HTERT RPE-1 (cell line): Measurements from ENCODE around the gene RNF169.

Source experiments
- in situ Hi-C: fragments of 300-500 bp; cut with MboI; formaldehyde crosslinking; loops from 4 replicates; pipeline ENCODE4 v1.14.3; 2020; ENCODE audit warnings: low sequenced_read_pairs

RNF169 gene

GRCh38 chr11:74748211-74749126, at the start of gene RNF169:
RNF169 (plus strand) TSS chr11:74748849; CDS start chr11:74748881, 32 bp downstream.
- in situ Hi-C loops, result no loop called here

- in situ Hi-C loops, result no loop called here
These were observed 48.8 kb upstream of the RNF169 start for GRCh38 chr11:74699615-74700396.

GRCh38 chr11:74701351-74701750, 47.3 kb upstream of the RNF169 start:
- in situ Hi-C loops, result no loop called here

- in situ Hi-C loops, result no loop called here
These were observed 46.2 kb upstream of the RNF169 start for GRCh38 chr11:74702383-74703007.

- in situ Hi-C loops, result no loop called here
These were observed 45.4 kb upstream of the RNF169 start for GRCh38 chr11:74703211-74703610.

GRCh38 chr11:74707182-74707581, 41.5 kb upstream of the RNF169 start:
- in situ Hi-C loops, result no loop called here

DNA sequence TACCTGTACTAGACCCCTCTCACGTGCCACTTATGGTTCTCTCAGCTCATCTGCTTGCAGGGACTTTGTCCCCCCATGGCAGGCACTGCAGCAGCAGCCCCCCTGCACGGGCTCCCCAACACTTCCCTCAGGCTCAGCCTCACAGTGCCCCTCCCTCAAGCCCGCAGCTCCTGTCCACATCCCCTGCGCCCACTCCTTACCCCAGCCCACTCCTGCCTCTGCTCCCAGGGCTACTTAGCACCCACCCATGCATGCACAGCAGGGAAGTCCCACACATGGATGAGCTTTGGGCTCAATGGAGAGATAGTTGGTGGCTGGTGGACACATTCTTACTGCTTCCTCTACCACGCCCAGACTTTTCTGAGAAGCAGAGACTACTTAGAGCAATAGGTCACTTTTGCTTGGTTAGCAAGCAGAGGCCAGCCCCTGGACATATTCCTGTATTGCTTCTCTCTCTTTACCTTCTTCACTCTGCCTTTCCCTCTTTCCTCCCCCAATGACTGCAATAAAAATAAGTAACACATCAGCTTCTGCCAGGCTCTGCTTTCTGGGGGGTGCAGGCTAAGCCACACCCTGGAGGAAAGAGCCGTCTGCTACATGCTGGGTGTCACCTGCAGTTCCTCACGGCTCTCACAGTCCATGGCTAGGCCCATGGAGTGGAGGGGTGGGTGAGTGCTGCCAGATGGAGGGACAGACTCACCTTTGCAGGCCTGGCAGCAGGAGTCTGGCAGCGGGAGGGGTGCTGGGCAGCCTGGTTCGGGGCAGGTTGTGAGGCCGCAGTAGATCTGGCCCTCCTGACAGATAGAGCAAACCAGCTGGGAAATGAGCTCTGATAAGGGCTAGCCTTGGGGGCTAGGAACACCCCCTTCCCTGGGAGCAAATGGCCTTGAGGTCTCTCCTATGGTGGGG, 40.8 kb upstream of the RNF169 start:
- in situ Hi-C loops, result no loop called here

DNA sequence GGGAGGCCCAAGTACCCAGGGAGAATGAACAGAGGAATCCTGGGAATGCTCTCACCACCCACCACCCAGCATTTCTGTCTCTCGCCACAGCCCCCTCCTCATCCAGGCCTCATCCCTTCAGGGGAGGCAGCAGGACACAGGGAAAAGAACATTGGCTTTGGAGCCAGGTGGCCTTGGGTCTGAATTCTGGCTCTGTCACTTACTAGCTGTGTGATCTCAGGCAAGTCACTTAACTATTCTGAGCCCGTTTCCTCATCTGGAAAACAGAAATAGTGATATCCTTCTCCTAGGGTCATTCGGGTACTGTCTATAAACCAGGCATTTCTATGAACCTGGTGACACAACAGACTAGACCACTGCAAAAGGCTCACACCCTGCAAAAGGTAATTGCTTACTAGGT, 39.5 kb upstream of the RNF169 start:
- in situ Hi-C loops, result no loop called here

DNA sequence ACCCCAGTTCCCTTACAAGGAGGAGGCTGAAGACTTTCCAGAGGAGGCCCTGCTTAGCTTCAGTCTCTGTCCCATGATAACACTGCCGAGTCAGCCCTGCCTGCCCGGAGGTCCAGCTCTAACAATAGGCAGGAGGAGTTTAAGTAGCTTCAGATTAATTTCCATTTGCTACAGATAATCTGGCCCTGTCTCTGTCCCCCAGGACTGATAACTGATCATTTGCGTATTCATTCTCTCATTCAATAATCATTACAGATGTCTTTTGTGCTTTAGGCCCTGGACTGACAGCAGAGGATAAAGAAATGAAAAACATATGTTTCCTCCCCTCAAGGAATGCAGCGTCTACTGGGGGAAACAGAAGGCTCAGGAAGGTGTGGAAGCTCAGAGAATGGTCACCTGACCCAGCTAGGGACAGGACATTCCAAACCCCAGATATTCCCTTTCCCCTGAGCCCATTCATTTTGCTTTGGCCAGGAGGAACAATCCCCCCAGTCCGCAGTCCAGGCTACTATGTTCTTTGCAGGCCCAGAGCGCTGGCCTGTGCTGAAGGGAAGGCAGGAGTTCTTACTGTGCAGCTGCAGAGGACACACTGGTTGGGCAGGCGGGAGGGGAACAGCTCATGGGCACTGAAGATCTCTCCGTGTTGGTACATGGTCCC, 38.2 kb upstream of the RNF169 start:
- in situ Hi-C loops, result no loop called here

DNA sequence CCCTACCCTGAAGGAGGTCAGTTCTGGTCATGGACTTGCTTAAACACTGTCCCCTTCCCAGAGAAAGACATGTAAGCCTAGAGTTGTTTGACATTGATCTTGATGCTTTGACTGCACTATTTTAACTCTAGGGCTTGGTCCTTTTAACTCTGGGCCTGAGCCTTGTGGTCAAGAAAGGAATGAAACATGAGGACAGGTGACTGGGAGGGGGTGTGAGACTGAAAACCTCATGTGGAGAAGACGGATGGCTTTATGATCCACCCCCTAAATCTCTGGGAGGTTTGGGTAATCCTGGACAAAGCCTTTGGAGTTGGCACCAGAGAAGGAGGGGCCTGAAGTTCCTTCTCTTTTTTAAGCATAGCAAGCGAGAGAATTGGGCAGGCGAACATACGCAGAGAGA, 35.0 kb upstream of the RNF169 start:
- in situ Hi-C loops, result no loop called here

DNA sequence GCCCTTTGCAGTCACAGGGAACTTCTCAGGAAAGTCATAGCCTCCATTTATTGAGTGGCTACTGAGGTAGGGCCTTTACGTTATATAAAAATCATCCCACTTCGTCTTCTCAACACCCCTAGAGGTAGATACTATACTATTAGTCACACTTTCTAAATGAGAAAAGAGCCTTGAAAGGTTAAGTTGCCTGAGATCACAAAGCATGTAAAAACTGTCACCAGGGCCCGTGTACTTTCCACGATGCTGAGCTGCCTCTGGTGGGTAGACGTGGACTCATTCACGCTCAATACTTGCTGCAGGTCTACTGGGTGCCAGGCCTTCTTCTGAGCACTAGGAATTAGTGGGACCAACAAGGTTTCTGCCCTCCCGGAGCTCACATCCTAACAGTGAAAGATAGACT, 33.7 kb upstream of the RNF169 start:
- in situ Hi-C loops, result no loop called here

- in situ Hi-C loops, result no loop called here
These were observed 31.3 kb upstream of the RNF169 start for GRCh38 chr11:74717221-74717969.

- in situ Hi-C loops, result no loop called here
These were observed 29.6 kb upstream of the RNF169 start for GRCh38 chr11:74719011-74719410.

- in situ Hi-C loops, result no loop called here
These were observed 27.8 kb upstream of the RNF169 start for GRCh38 chr11:74720596-74721478.

DNA sequence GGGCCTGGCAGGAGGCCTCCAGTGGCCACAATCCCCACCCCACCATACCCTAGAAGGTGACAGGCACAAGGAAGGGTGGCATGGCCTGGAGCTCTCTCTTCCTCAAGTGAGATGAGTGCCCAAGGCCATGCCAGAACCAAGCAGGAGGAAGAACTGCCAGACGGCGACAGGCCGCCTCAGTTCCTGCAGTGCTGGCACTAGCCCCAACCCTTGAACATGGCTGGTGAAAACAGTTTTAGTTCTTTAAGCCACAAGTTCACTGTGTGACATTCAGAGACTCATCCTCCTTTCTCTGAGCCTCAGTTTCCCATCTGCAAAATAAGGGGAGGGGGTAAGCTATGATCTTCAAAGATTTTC, 27.2 kb upstream of the RNF169 start:
- in situ Hi-C loops, result no loop called here

GRCh38 chr11:74723511-74723910, 25.1 kb upstream of the RNF169 start:
- in situ Hi-C loops, result no loop called here

- in situ Hi-C loops, result no loop called here
These were observed 22.9 kb upstream of the RNF169 start for GRCh38 chr11:74725701-74726100.

GRCh38 chr11:74726547-74727182, 22.0 kb upstream of the RNF169 start:
- in situ Hi-C loops, result no loop called here
